Ishikawa (cell line): Measurements from ENCODE around the gene GALNT2.

ENCODE experiments used
- EGR1 ChIP-seq: IDR thresholded peaks from 2 replicates; pipeline ENCODE4 v1.6.1; 2012
- FOXM1 ChIP-seq: IDR thresholded peaks from 2 replicates; pipeline ENCODE4 v1.6.1; 2012; ENCODE audit warnings: low read depth, borderline replicate concordance
- NFIC ChIP-seq: IDR thresholded peaks from 2 replicates; pipeline ENCODE4 v1.6.1; 2012
- RAD21 ChIP-seq: IDR thresholded peaks from 2 replicates; pipeline ENCODE4 v1.6.1; 2012; ENCODE audit warnings: low read depth

- TF ChIP-seq NFIC (no peak), RAD21 (no peak), FOXM1 (no peak), EGR1 (no peak)
Observed at GRCh38 chr1:230159580-230159979, 92.5 kb downstream of the GALNT2 start.
